GM19372 (cell line): ENCODE measurements around the gene CRYL1.

ENCODE experiments used
- ATAC-seq: cut with Tn5 transposase; IDR thresholded peaks from one replicate; pipeline ENCODE4 v1.9.1; 2021; ENCODE audit warnings: mild to moderate bottlenecking, low read depth, moderate library complexity; ENCODE audit not compliant: unreplicated experiment

The CRYL1 gene

DNA sequence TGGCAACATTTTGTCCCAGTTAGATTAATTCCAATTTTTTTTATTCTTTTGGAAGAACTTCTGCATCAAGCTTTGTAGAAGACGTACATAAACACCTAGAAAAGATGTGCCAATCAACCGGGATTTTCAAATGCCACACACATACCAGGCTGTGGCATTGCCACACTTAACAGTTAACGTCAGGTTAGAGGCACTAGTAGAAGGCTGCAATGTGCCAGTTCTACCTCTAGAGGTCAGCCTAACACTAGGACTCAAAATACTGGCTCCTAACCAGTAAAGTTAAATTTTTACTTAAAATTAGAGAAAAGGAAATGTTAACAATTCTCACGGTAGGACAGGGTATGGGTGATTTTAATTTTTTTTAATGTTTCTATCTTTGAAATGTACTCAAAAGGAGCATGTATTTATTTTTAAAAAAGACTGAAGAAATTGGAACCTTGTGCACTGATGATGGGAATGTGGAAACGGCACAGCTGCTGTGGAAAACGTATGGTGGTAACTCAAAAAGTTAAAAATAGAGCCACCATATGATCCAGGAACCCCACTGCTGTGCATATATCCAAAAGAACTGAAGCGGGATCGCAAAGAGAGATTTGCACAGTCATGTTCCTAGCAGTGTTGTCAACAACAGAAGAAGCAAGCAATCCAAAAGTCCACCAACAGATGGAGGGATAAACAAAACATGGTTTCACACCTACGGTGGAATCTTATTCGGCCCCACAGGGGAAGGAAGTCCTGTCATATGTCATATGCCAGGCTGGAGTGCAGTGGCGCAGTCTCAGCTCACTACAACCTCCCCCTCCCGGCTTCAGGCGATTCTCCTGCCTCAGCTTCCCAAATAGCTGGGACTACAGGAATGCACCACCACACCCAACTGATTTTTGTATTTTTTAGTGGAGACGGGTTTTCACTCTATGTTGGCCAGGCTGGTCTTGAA lies 30.3 kb downstream of the CRYL1 start:
- no peak for ATAC-seq

DNA sequence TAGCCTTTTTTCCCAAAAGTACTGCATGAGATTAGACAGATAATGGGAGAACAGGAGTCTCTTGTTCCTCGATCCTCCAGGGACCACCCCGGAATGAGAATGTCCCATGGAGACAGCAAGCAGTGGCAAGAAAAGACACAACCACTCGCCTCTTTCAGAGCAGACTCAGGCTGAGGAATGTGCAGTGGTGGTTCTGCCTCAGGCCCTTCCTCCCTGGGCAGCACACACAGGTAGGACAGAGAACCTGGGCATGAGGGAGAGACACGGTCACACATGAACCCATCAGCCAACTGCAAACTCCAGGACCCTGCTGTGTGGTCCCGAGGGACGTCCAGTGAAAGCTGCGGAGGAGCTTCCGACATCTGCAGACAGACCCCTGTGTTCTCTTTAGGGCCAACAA lies 31.0 kb downstream of the CRYL1 start:
- no peak for ATAC-seq

DNA sequence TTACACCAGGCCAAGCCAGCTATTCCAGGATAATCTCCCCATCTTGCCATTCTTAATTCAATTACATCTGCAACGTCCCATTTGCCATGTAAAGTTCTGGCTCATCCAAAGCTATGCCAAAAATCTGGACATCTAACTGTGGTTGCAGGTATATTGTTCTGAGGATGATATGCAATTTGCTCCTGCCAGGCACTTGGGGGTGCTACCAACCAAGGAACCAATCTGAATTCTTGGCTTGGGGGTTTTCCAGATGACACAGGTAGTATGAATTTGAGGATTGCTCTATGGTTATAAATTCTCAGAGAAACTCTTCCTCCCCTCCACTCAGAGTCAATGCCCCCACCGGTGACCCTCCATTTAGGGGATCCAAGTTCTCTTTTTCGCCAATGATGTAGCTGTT lies 33.0 kb downstream of the CRYL1 start:
- no peak for ATAC-seq

DNA sequence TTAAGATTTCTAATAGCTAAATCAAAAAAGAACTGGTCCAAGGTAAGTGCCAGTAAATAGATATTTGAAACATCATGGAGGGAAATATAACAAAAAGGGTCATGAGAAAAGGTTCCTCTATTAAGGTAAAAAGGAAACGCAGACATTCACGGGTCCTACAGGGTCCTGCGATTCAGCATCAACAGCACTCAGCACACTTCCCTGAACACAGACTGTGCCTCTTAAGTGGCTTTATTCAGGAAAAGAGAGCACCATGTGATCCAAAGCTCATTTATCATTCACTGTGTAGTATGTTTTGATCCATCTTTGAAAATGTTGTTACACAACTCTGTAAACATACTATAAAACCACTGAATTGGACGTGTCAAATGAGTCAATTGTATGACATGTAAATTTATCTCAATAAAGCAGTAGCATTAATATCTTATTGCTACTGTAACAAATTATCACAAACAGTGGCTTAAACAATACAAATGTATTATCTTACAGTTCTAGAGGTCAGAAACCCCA lies 33.7 kb downstream of the CRYL1 start:
- no peak for ATAC-seq

DNA sequence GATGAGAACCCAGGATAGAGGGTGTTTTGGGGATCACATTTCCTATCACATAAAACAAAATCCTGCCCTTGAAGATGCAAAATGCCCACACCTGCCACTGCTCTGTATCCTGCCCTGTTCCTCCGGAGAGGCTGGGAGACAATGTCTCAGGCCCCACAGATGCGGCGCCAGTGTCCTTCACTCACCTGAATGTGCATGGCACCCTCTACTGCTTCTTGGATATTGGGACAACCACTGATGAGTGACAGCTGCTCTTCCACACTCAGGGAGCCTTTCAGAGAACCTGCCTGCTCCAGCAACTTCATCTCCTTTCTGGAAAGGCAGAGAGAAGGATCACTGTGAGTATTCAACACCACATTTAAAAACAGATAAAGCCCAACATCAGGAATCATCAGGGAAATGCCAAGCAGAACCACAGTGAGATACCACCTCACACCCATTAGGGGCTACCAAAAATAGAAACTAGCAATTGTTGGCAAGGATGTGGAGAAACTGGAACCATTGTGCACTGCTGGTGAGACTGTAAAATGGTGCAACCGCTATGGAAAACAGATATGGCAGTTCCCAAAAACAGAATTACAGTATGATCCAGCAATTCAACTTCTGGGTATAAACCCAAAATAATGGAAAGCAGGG lies 36.4 kb downstream of the CRYL1 start:
- ATAC-seq: no peak

DNA sequence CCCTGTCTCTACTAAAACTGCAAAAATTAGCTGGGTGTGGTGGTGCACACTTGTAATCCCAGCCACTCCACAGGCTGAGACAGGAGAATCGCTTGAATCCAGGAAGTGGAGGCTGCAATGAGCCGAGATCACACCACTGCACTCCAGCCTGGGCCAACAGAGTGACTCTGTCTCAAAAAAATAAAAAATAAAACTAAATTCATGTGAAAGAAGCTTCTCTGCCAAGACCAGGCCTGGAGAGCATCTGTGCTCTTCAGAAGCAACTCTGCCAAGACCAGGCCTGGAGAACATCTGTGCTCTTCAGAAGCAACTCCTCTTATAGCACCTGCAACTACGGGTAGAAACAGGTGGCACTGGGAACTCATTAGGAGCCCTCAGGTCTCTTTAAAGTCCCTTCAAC lies 37.7 kb downstream of the CRYL1 start:
- ATAC-seq: no peak

DNA sequence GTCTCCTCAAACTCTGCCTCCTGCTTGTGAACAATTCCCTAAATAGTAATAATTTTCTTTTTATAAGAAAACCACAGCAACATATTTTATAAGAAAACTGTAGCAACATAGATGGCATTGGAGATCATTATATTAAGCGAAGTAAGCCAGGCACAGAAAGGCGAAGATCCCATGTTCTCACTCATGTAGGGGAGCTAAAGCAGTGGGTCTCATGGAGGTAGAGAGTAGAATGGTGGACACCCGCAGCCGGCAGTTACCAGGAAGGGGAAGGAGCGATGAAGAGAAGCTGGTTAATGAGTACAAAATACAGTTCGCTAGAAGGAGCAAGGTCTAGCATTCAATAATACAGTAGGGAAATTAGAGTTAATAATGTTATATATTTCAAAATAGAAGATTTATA lies 42.9 kb downstream of the CRYL1 start:
- no peak for ATAC-seq

DNA sequence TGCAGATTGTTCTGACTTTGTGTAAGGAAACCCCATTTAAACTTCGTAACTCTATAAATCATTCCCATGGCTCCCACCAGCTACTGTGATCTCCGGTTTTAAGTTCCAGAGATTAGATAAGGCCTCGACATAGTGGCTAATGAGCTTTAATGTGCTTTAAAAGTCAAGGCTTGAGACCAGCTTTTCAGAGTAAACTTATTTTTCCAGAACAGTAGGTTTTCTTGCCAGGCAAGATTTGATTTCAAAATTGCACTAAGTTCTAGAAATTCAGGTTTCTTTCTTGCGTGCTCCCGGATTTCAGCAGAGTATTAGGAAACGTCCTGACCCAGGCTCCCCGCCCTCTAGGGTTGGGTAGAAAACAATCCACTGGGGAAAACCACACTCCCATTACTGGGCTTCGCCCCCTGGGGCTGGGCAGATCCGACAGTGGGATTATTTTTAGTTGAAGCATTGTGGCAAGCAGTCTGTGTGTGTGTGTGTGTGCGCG lies 43.3 kb downstream of the CRYL1 start:
- no peak for ATAC-seq

DNA sequence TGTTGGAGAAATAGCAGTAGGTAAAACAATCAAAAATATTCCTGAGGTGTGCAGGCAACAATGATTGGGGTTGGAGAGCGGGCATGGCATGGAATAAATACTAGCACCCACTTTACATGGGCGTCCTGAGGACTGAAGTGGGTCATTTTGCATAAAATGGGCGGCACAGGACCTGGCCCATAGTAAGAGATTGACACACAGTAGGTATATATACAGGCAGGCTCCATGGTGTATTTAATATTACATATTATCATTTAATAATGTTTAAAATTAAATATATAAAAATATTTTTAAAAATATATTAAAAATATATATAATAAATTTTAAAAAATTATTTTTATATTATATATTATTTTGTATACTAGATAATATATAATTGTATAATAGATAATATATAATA lies 48.3 kb downstream of the CRYL1 start:
- ATAC-seq: no peak

DNA sequence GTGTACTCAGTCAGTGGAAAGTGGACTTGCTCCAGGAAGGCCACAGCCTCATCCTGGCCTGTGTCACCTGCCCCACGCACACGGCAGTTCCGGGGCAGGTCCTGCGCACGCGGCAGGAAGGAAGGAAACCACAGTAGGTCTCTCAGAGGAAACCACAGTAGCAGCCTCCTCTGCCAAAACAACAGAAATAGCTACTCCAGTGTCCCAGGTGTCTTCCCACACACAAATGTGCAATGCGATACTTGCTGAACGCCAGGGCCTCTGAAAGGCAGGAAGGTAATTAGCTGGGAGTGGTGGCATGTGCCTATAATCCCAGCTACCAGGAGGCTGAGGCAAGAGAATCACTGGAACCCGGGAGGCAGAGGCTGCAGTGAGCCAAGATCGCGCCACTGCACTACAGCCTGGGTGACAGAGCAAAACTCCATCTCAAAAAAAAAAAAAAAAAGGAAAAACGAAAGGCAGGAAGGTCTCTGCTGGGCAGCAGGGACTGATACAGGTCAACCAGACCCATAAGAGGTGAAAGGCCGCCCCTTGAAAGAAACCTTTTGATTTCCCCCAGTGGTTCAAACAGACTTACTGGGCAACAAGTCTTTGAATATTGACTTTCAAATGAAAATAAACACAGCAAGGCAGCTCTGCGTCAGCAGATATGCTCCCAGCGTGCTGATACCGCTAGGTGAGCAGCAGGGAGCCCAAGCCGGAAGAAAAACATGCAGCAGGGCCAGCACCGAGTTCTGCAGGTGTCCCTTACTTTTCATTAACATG lies 49.5 kb downstream of the CRYL1 start:
- ATAC-seq: peak; percentile 92

DNA sequence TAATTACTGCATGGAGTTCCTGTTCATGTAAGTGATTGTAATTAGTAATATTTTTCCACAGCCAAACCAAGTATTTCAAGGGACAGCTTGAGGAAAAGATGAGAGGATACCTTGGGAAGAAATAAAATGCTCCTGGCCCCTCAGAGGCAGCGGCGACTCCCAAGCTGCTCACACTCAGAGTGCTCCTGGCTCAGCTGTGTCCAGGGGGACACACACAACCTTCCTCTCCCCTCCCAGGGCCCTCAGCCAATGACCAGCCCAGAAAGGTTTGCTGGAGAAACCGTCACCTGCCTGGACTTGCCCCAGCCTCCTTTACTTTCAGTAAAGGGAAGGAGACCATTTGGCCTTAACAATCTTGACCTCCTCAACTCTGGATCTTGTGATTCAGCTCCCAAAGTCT lies 51.1 kb downstream of the CRYL1 start:
- no peak for ATAC-seq

DNA sequence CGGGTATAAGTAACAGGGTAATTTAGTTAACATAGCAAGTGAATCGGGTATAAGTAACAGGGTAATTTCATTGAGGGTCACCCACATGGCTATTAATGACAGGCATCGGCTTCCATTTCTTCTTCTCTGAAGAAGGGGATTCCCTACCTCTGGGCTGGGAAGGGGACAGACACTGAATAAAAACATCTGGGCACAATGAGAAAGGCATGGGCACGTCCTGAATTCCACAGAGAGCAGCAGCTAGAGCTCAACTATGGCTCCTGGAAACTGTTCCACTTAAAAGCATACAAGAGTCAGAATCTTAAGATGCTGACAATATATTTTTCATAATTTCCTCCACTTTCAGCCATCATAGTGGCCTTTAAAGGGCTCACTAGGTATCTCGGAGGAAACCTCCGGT lies 51.8 kb downstream of the CRYL1 start:
- ATAC-seq: no peak

DNA sequence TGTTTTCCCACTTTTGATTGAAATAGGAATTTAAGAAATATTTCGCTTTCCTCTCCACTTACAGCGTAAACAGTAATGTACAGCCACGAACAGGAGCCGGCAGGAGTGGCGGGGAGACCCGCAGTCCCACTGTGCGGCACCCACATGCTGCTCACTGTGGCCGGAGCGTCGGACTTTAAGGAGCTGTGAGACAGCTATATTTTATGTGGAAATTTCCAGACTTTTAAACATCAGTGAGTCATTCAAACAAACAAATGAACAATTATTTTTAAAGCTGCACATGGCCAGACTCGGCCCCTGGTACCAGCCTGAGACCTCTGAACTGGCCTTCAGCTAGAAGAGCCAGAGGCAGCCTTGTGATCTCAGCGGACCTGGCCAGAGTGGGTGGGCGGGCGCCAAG lies 52.5 kb downstream of the CRYL1 start:
- ATAC-seq: no peak

DNA sequence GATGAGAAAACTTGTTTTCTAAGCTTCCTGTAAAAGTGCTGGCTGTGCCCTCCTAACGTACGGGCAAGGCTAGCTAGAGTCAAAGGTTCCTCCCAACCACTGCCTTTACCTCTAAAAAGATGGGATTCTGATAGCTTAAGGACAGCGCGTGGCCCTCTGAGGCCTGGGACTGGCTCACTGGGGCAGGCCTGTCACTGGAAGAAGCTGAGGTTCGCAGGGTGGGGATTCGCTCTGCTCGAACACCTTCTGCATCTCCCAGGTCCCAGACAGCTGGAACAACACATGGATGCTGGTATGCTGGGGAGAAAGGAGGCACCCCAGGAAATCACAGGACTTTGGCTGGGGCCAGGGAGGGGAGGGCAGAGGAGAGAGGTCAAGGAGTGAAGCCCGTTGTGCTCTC lies 53.1 kb downstream of the CRYL1 start:
- ATAC-seq: no peak

DNA sequence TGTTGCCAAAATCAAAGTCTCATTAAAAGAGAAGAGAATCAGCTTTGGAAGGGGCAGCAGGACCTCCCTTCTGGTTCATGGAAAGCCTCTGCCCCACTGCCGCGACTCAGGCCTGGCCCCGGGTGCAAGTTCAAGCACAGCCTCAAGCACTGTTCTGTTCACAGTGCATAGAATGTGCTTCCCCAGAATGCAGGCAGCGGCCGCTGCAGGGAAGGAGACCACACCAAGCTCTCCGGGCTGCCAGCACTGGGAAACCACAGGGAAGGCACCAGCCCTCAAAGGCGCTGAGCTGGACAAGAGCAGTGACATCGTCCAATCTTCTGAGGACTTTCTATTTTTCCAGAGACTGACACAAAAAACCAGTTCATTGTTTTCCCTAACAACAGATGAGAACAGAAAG lies 55.5 kb downstream of the CRYL1 start:
- no peak for ATAC-seq

DNA sequence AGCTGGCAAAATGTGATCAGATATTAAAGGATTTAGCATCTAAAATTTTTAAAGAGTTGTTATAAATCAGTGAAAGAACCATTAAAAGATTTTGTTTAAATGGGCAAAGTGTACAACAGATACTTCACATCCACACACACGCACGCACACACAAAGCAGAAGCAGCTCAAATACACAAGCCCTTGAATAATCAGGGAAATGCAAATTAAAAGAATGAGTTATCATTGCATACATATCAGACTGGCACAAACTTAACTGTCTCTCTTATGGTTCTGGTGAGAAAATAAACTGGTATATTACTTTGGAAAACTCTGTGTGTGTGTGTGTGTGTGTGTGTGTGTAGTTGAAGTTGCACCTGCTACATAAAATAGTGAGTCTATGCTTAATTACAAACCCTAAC lies 59.3 kb downstream of the CRYL1 start:
- ATAC-seq: no peak

DNA sequence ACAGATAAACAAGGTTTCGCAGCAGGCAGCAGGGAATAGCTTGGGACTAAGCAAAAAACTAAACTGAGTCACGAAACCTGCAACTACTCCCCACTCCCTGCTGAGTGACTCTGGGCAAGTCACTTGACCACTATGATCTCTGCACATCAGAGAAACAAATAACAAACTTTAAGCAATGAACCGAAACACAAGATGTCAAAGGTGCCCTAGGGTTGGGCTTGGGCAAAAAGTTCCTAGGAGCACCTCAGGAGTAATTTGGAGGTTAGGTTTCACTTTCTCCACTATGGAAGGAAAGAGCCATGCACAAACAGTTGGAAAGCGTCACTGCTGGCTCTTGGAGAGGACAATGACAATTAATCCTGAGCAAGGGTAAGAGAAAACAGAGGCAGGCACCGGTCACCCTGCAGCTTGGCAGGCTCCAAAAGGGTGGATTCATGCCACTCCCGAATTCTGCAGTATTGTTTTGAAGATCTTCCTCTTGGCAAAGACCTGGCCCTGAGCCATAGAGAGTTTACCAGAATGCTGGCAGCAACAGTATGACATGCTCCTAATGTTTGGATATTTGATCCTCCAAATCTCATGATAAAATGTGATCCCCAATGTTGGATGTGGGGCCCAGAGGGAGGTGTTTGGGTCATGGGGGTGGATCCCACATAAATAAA lies 60.3 kb downstream of the CRYL1 start:
- ATAC-seq: no peak

DNA sequence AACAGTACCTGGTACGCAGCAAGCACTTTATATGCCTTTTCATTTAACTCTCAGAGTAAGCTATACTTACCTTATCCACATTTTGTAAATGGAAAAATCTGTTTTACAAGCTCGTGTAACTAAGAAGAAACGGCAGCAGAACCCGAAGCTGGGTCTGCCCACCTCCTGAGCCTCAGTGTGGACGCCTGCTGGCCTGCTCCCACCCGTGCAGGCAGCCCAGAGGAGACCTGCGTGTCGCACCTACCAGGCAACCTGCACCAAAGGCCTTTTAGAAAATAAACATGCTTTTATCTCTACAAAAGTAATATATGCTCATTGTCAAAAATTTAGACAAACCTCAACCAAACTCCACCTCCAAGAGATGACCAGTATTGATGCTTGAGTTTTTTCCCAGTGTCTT lies 62.7 kb downstream of the CRYL1 start:
- no peak for ATAC-seq

DNA sequence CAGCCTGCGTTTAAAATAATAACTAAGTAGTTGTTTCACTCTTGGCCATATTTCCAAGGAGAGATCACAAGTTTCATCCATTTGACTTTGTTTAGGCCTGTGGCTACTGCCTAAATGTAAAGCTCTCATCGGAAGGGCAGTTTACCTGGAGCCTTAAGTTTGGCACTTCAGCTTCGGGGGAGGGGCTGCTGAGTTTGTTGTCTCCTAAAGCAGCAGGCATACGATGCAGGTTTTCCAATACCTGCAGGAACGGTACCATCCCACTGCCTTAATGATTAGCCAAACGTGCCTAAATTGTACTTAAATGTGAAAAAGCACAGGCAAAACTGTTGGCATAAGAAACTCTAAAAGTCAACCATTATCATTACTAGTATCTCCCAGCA lies 63.1 kb downstream of the CRYL1 start:
- ATAC-seq: no peak

DNA sequence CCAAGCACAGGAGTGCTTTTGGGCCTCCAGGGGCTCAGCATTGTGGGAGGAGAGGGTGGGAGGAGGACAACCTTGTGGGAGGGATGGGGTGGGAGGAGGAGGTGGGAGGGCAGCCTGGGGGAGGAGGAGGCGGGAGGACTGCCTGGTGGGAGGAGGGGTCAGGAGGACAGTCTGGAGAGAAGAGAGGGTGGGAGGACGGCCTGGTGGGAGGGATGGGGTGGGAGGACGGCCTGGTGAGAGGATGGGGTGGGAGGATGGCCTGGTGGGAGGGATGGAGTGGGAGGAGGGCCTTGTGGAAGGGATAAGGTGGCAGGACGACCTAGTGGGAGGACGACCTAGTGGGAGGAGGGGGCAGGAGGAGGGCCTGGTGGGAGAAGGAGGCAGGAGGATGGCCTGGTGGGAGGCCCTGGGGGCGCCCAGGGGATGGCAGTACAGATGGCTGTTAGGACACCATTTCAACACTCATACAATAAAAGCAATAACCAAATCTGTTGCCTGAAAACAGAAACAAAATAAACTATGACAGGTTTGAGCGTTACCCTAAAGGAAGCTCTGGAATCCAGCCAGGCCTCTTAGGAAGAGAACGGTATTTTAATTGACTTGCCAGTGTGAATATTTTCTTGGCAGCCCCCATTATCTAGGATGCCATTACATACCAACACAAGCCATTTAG lies 63.7 kb downstream of the CRYL1 start:
- no peak for ATAC-seq
